ENCODE results near the gene ATXN2. TPM values are rescaled to one million over a fixed set of nuclear protein-coding genes. Genes with fewer than 3 reads are reported as not detected.
A peak's percentile ranks its signal among the peaks of the same experiment; 100 is the strongest.

The ATXN2 gene
- total and polyA plus RNA-seq, 9 of the 15 experiments (the other 6 are each of a cell fraction or from before 2014, with no cell fraction given) = 16.8 to 67.8 (median 29.3) TPM

GRCh38 chr12:111578276-111578970 is 20.7 kb downstream of the ATXN2 start (continued):
- TF ChIP-seq, protein P1, sequence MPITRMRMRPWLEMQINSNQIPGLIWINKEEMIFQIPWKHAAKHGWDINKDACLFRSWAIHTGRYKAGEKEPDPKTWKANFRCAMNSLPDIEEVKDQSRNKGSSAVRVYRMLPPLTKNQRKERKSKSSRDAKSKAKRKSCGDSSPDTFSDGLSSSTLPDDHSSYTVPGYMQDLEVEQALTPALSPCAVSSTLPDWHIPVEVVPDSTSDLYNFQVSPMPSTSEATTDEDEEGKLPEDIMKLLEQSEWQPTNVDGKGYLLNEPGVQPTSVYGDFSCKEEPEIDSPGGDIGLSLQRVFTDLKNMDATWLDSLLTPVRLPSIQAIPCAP (CRISPR knock-in tag; IDR thresholded peaks at IDR 0.05; ENCODE audit: borderline replicate concordance) = no peak
- TF ChIP-seq E2F3 (CRISPR knock-in tag; IDR thresholded peaks at IDR 0.05) (no peak), ZNF561 (CRISPR knock-in tag; conservative IDR thresholded peaks at IDR 0.05) (no peak), ID3 (CRISPR knock-in tag; IDR thresholded peaks at IDR 0.05) (no peak), ID3 (tag; IDR thresholded peaks at IDR 0.05) (no peak), ZNF12 (CRISPR knock-in tag; IDR thresholded peaks at IDR 0.05) (no peak), POLR2B (IDR thresholded peaks at IDR 0.05; ENCODE audit: low read depth, partially characterized antibody) (no peak), CREM (IDR thresholded peaks at IDR 0.05; ENCODE audit: low read depth) (peak; percentile 34; the same call in 1 of the 2 replicates), ZNF384 (IDR thresholded peaks at IDR 0.05; ENCODE audit: low read depth, low read length) (no peak), BCL6 (CRISPR knock-in tag; IDR thresholded peaks at IDR 0.05) (no peak), TAF9B (IDR thresholded peaks at IDR 0.05; ENCODE audit: partially characterized antibody) (no peak), GTF2E2 (tag; IDR thresholded peaks at IDR 0.05) (no peak), HNRNPUL1 (IDR thresholded peaks at IDR 0.05; ENCODE audit: low read length) (no peak), DNMT1 (IDR thresholded peaks at IDR 0.05) (no peak), NR2C1 (IDR thresholded peaks at IDR 0.05) (no peak), NR2C1 (tag; IDR thresholded peaks at IDR 0.05) (no peak), DLX4 (CRISPR knock-in tag; IDR thresholded peaks at IDR 0.05) (no peak), NBN (IDR thresholded peaks at IDR 0.05; ENCODE audit: low read depth) (no peak), EWSR1 (IDR thresholded peaks at IDR 0.05; ENCODE audit: borderline replicate concordance, low read depth, partially characterized antibody) (no peak), SMC3 (conservative IDR thresholded peaks at IDR 0.05; ENCODE audit: insufficient read depth, low read depth, low read length) (no peak), CXXC5 (CRISPR knock-in tag; IDR thresholded peaks at IDR 0.05) (no peak), ERF (CRISPR knock-in tag; IDR thresholded peaks at IDR 0.05) (no peak)
- TF ChIP-seq, protein P2, sequence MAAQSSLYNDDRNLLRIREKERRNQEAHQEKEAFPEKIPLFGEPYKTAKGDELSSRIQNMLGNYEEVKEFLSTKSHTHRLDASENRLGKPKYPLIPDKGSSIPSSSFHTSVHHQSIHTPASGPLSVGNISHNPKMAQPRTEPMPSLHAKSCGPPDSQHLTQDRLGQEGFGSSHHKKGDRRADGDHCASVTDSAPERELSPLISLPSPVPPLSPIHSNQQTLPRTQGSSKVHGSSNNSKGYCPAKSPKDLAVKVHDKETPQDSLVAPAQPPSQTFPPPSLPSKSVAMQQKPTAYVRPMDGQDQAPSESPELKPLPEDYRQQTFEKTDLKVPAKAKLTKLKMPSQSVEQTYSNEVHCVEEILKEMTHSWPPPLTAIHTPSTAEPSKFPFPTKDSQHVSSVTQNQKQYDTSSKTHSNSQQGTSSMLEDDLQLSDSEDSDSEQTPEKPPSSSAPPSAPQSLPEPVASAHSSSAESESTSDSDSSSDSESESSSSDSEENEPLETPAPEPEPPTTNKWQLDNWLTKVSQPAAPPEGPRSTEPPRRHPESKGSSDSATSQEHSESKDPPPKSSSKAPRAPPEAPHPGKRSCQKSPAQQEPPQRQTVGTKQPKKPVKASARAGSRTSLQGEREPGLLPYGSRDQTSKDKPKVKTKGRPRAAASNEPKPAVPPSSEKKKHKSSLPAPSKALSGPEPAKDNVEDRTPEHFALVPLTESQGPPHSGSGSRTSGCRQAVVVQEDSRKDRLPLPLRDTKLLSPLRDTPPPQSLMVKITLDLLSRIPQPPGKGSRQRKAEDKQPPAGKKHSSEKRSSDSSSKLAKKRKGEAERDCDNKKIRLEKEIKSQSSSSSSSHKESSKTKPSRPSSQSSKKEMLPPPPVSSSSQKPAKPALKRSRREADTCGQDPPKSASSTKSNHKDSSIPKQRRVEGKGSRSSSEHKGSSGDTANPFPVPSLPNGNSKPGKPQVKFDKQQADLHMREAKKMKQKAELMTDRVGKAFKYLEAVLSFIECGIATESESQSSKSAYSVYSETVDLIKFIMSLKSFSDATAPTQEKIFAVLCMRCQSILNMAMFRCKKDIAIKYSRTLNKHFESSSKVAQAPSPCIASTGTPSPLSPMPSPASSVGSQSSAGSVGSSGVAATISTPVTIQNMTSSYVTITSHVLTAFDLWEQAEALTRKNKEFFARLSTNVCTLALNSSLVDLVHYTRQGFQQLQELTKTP (IDR thresholded peaks at IDR 0.05; ENCODE audit: low read depth in 1 of 2, partially characterized antibody in 2 of 2) = no peak

Measured in K562 (cell line).